NT2/D1 (cell line): ENCODE measurements around the gene FOXI2.

Experiments
- SUZ12 ChIP-seq: IDR thresholded peaks from 2 replicates; pipeline ENCODE4 v1.6.1; 2011; ENCODE audit not compliant: insufficient read length, insufficient read depth; ENCODE audit errors: extremely low read depth
- YY1 ChIP-seq: IDR thresholded peaks from 2 replicates; pipeline ENCODE4 v1.6.1; 2011; ENCODE audit not compliant: insufficient read length, insufficient read depth
- ZNF274 ChIP-seq: IDR thresholded peaks from 2 replicates; pipeline ENCODE4 v1.6.1; 2011; ENCODE audit warnings: mild to moderate bottlenecking, low read depth, low read length

- TF ChIP-seq YY1 (no peak), ZNF274 (no peak), SUZ12 (no peak)
Measured at GRCh38 chr10:127738512-127739424, 1.8 kb downstream of the FOXI2 start.
